HG02610 (cell line): Measurements from ENCODE around the gene ATOSA.

Source experiments
- ATAC-seq: cut with Tn5 transposase; IDR thresholded peaks from one replicate; pipeline ENCODE4 v1.9.1; 2021; ENCODE audit warnings: mild to moderate bottlenecking, moderate library complexity; ENCODE audit not compliant: unreplicated experiment

Gene ATOSA

GRCh38 chr15:52679232-52680040 is at the start of gene ATOSA:
ATOSA (minus strand) TSS chr15:52679388; CDS start chr15:52678021, 1,367 bp downstream.
- peak; percentile 82 for ATAC-seq

GRCh38 chr15:52728899-52729298 is 49.7 kb upstream of the ATOSA start:
- ATAC-seq, result no peak

GRCh38 chr15:52727815-52728214 is 48.6 kb upstream of the ATOSA start:
- no peak for ATAC-seq

GRCh38 chr15:52726195-52726594 is 47.0 kb upstream of the ATOSA start:
- ATAC-seq, result no peak

GRCh38 chr15:52718551-52718950 is 39.4 kb upstream of the ATOSA start:
- ATAC-seq, result no peak

GRCh38 chr15:52717924-52718323 is 38.7 kb upstream of the ATOSA start:
- no peak for ATAC-seq

- no peak for ATAC-seq
Measured at GRCh38 chr15:52717481-52717880, 38.3 kb upstream of the ATOSA start.

GRCh38 chr15:52716536-52716935 is 37.3 kb upstream of the ATOSA start:
- no peak for ATAC-seq

GRCh38 chr15:52715411-52715810 is 36.2 kb upstream of the ATOSA start:
- no peak for ATAC-seq

GRCh38 chr15:52714968-52715367 is 35.8 kb upstream of the ATOSA start:
- no peak for ATAC-seq

- no peak for ATAC-seq
Measured at GRCh38 chr15:52710708-52711389, 31.7 kb upstream of the ATOSA start.

- no peak for ATAC-seq
Measured at GRCh38 chr15:52710050-52710707, 31.0 kb upstream of the ATOSA start.

GRCh38 chr15:52709187-52709981 is 30.2 kb upstream of the ATOSA start:
- peak; percentile 63 for ATAC-seq

- no peak for ATAC-seq
Measured at GRCh38 chr15:52706091-52706490, 26.9 kb upstream of the ATOSA start.

- no peak for ATAC-seq
Measured at GRCh38 chr15:52702390-52702789, 23.2 kb upstream of the ATOSA start.

- ATAC-seq, result no peak
Measured at GRCh38 chr15:52699457-52699856, 20.3 kb upstream of the ATOSA start.

- ATAC-seq, result no peak
Measured at GRCh38 chr15:52698514-52698913, 19.3 kb upstream of the ATOSA start.

GRCh38 chr15:52697051-52697450 is 17.9 kb upstream of the ATOSA start:
- ATAC-seq, result no peak

GRCh38 chr15:52695154-52695553 is 16.0 kb upstream of the ATOSA start:
- ATAC-seq, result no peak

- no peak for ATAC-seq
Measured at GRCh38 chr15:52689562-52689961, 10.4 kb upstream of the ATOSA start.

- peak; percentile 51 for ATAC-seq
Measured at GRCh38 chr15:52683580-52683979, 4.4 kb upstream of the ATOSA start.
